Activated T-cell treated with anti-CD3 and anti-CD28 coated beads for 4 hours (primary cell): ENCODE measurements around the gene TOMM20.
"Not testable (repeated sequence)": the region's sequence is repeated elsewhere in the genome, so short reads cannot be mapped to it uniquely, and the experiment has no call there.

Experiments used
- DNase-seq: peaks from one replicate; pipeline ENCODE4 v3.0.0-alpha.2; 2020

Gene TOMM20

DNA sequence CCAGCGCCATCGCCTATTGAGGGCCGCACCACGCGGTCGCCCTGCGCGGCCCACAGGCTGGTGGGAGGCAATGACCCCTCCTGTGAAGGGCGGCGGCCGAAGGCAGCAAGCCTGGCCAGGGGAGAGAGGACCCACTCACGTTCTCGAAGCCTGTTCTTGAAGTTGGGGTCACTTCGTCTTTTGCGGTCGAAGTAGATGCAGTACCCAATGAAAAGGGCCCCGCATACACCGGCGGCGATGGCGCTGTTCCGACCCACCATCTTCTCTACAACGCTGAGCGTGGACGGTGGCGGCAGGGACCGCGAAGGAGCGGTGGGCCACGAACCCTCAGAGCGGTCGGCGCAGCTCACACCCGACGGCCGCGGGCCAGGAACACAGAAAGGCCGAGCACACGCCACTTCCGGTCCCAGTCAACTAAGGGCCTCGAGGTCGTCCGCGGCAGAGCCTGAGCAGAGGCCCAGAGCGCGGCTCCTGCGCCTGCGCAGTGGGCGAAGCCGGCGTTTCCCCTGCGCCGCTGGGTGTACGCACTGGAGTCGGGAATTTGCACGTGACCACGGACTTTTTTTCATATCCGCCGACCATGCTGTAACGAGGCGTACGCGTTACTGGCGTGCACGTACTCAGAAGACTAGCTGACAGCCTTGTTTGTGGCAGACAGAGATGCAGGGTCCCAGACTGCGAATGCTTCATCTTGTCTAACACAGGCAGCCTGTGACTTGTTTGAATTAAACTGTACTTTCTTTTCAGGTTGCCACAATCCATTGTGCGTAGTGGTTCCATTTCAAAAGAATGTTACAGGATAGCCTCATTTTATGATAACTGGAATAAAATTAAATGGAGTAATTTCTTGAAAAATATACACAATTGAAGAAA lies at the start of gene TOMM20:
TOMM20 (minus strand) TSS at position 382 of the 873 bp plus-strand sequence; CDS start at position 260, 122 bp downstream.
- peak; percentile 88 for DNase-seq

DNA sequence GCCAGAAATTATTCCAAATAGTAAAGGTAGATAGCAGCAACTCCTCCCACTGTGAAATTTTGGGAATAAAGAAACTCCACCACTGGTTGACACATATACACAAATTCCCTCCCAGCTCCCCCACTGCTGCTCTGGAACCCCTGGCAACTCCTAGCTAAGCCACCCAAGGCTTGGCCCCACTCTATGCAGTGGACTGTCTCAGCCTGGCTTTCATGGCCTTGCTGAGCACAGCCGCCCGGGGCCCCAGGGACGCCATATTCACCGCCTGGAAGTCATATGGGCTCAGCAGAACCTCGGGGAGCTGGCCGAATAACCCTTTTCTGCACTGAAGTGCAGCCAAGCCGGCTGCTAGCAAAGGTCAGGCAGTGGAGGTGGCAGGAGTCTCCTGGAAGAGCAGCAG lies 47.8 kb upstream of the TOMM20 start:
- DNase-seq: no peak

DNA sequence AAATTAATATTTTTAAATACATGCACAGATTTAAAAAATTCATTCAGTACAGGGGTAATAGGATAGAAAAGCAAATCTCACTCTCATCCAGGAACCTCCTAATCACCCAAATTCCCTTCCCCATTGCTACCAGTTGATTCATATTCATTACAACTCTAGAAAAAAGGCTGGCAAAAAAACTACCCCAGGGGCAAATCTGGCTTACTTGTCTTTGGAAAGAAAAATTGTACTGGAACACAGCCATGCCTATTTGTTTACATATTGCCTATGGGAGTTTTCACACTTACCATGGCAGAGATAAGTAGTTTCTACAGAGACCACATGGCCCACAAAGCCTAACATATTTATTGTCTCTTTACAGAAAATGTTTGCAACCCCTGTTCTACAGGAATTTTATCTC lies 41.3 kb upstream of the TOMM20 start:
- DNase-seq: no peak

DNA sequence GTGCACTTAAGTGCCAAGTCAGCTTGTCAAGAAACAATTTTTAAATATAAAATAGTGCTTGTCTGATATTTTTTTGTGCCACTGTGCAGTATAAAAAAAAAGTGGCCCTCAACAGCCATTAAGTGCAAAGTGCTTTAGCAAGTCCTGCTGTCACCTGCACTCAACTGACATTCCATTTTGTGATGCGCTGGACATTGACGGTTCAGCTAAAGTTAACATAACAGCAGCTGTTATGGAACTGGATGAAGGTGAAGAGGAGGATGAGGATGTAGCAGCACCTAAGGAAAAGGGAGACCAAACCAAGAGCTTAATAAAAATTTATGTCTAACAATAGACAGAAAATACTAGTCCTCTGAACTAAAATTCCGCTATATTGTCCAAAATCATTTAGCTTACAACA lies 39.7 kb upstream of the TOMM20 start:
- DNase-seq: no peak

DNA sequence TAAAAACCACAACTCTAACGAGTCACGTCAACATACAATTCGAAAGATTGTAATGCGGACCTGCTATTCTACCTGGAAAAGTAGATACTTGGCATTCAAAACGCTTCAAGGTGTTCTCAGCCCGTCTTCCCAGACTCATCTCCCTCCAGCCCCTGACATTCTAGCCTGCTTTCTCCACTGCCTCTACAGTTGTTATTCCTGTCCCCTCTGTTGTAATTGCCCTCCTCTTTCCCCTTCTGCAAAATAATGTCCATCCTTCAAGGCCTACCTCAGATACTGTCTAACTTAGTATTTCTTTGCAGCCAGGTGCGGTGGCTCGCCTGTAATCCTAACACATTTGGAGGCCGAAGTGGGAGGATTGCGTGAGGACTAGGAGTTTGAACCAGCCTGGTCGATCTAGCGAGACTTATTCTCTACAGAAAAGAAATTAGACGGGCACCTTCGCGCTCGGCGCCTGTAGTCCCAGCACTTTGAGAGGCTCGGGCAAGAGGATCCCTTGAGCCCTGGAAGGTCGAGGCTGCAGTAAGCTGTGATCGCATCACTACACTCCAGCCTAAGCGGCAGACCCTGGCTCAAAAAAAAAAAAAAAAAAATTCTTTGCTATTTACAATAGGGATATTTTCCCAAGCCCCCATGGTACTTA lies 33.2 kb upstream of the TOMM20 start:
- no peak for DNase-seq

DNA sequence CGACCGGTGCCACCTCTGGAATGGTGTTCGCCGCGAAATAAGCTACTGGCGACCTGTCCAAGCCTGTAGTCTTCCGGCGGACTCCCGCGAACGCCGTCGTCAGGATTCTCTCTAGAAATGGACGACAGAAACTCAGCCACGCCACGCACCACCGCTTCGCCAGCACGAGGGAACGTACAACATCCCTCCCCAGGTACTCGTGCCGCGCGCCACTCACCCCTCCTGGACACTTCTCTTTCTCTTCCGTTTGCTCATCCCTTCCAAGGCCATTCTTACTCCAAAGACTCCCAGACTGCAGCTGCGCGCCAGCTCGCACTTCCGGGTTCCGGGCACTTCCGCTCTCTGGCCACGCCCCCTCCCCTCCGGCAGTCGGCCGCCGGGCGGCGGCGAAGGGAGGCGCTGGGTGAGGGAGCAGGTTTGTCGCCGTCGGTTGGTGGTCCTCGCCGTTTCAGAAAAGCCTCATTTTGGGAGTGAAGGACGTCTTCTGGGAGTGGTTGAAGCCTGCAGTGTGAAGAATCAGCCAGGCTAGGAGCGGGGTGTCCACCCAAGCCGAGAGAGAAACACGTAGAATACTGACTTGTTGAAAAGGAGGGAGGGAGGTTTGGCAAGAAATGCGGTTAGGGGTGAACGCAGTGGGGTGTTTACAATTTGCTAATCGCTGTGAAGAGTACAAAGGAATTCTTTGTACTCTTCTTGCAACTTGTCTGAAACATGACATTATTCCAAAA lies 32.5 kb upstream of the TOMM20 start, which contains the start of gene RBM34:
RBM34 (minus strand) TSS at position 294 of the 728 bp plus-strand sequence; CDS start at position 270, 24 bp downstream.
- peak; percentile 90 for DNase-seq

DNA sequence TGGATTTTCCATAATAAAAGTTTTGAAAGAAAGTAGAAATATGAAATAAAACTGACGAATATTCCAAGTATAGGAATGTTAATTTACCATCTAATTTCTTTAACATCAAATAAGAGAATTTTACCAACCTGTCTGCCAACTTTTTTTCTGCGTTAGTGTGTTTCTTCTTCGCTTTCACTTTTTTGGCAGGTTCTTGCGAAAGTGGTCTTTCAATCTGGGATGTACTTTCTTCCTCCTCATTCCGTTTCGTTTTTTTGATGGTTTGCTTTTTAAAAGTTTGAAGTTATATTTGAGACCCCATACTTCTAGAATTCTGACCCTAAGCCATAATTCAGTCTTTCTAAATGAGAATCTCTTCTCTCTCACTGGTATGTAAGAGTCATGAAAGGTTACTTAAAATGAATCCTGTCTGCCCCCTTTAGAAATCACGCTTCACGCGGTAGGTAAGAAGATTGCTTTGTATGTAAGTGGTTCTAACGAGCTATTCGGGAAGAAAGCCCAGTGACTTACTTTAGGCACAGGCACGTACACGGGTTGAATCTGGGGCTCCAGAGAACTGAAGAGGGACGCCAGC lies 31.8 kb upstream of the TOMM20 start:
- DNase-seq: no peak

DNA sequence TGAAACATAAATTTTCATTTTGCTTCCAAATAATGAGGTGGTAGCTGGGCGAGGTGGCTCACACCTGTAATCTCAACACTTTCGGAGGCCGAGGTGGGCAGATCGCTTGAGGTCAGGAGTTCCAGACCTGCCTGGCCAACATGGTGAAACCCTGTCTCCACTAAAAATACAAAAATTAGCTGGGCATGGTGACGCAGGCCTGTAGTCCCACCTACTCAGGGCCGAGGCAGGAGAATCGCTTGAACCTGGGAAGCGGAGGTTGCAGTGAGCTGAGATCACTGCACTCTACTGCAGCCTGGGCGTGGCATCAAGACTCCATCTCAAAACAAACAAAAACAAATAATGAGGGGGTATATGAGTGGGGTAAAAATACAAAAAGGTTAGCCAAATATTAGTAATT lies 31.3 kb upstream of the TOMM20 start:
- DNase-seq: not testable (repeated sequence)

DNA sequence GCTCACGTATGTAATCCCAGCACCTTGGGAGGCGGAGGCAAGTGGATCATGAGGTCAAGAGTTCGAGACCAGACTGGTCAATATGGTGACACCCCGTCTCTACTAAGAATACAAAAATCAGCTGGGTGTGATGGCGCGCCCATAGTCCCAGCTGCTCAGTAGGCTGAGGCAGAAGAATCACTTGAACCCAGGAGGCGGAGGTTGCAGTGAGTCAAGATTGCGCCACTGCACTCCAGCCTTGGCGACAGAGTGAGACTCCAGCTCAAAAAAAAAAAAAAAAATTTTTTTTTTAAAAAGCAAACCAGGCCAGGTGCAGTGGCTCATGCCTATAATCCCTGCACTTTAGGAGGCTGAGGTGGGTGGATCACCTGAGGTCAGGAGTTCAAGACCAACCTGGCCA lies 30.6 kb upstream of the TOMM20 start:
- not testable (repeated sequence) for DNase-seq

DNA sequence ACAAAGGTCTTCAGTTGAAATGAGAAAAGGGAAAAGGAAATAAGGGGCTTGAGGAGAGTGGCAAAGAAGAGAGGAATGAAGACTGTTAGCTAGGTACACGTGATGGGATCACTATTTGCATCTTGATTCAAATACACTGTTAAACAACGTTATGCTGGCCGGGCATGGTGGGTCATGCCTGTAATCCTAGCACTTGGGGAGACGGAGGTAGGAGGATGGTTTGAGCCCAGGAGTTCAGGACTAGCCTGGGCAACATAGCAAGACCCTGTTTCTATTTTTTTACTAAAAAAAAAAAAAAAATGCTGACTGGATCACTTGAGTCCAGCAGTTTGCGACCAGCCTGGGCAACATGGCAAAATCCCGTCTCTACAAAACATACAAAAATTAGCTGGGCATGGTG lies 30.0 kb upstream of the TOMM20 start:
- DNase-seq: no peak

DNA sequence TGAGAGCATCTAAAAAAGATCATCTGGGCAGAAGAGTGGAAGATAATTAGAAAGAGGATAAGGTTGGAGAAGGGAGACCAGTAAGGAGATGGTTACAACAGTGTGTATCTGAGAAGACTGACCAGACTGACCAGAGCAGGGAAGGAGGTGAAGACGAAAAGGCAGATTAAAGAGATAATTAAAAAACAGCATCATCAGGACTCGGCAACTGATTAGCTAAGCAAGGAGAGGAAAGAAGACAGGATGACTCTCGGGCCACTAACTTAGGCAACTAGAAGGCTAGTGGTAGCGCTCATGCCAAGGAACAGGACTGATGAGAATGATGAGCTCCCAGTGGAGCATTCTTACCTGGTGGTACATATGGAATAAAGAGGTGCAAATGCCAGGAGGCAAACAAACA lies 28.5 kb upstream of the TOMM20 start:
- DNase-seq: no peak

DNA sequence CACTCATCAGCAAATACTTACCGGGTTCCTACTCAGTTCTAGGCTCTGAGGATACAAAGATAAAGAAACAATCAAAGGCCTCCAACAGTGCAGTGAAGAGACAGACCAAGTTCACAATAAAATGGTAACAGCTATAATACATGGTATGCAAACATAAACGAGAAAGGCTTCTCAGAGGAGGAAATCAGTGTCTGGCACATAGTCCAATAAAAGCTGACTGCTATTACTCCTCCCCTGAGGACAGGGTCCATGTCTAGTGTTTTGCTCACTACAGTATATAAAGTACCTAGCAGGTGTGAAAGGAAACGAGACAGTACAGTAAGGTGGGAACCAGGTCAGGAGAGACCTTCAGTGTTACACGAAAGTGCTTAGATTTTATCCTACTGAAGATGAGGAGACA lies 28.1 kb upstream of the TOMM20 start:
- DNase-seq: no peak

DNA sequence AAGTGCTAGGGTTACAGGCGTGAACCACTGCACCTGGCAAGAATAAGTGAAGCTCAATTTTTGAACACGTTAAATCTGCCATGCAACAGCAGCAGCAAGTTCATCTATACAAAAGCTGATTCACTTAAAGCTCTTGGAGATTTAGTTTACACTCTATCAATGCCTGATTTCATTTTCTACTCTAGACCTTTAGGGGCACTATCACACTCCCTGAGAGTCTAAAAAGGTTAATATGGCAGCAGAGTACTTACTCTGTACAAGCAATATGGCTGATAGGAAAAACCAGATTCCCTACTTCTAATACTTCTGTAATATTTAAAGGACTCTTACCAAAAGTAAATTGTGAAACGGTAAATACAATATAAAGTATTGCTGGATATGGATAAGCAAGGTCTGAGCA lies 27.6 kb upstream of the TOMM20 start:
- DNase-seq: no peak

DNA sequence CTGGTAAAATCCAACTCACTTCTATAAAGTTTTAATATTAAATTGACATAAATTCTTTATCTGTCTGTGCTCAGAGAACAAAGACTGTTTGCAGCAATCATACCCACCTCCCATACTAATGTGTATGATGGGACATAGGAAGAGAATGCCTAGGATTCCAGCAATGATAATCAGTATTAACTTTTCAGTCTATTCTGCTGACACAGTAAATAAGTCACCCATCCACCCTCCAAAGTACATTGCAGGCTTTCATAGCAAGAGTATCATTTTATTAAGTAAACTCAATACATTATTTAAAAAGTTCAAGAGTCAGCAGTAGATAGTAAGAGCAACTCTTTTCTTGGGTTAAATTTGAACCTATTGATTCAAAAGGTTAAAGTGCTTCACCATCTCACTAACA lies 23.6 kb upstream of the TOMM20 start:
- no peak for DNase-seq

DNA sequence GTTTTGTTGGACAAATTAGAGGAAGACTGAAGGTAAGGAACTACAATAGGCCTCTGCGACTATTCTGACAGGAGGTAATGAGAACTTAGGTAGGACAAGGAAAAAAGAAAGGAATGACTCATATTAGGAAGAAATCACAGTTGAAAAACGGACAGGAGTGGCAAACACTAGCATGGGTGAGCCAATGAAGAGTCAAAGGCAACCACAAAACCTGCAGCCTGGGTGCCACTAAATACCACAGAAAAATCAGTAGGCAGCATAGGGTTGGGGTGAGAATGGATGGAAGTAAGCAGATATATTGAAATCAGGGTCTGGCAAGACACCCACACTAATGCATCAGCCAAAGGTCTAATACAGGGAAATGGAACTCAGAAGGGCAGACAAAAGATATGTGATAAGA lies 22.4 kb upstream of the TOMM20 start:
- DNase-seq: no peak

DNA sequence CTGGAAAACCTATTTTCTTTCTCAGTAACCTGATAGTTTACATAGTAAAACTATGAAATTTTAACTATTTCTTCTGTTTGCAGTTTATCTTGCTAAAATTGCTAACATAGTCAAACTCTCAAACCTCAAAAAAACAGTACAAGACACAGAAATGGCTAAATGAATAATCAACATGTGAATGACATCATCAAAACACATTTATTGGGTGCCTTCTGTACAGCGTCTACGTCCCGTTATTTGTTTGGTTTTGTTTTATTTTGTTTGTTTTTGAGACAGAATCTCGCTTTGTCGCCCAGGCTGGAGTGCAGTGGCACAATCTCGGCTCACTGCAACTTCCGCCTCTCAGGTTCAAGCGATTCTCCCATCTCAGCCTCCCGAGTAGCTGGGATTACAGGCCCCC lies 21.2 kb upstream of the TOMM20 start:
- DNase-seq: no peak

DNA sequence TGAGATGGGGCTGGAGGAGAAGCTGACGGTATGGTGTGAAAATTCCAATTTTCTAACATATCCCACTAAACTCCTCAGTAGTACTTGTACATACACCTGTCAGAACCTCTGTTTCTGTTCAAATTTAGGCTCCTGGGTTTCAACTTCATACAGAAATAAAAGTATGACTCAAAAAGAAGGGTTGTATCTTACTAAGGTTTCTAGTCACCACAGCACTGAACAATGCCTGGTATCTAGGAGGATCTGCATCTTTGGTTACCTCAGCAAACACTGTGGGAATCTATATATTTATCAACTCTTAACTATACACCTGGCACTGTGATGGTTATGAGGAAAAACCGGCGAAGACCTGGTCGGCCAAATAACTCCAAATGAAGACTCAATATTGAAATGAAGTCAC lies 18.6 kb upstream of the TOMM20 start:
- no peak for DNase-seq

DNA sequence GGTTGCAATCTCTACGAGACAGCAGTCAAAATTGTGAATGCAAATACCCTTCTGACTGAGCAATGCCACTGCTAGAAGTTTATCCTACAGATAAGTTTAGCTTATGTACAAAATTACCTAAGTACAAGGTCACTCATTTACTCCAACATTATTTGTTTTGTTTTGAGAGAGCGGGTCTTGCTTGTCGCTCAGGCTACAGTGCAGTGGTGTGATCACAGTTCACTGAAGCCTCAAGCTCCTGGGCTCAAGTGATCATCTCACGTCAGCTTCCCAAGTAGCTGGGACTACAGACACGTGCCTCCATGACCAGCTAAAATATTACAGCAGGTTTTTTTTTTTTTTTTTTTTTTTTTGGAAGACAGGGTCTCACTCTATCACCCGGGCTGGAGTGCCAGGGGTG lies 17.0 kb upstream of the TOMM20 start:
- DNase-seq: no peak

DNA sequence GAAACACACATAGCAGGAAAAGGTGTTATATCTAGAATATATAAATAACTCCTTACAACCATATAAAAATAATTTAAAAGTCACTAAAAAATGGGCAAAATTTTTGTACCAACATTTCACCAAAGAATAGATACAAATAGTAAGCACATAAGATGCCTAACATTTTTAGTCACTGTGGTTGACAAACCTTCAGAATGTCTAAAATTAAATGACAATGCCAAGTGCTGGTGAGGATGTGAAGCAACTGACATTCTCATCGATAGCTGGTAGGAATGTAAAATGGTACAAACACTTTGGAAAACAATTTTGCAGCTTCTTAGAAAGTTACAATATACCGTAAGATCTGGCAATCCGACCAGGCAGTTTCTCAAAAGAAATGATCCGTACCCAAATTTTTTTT lies 14.4 kb upstream of the TOMM20 start:
- no peak for DNase-seq

DNA sequence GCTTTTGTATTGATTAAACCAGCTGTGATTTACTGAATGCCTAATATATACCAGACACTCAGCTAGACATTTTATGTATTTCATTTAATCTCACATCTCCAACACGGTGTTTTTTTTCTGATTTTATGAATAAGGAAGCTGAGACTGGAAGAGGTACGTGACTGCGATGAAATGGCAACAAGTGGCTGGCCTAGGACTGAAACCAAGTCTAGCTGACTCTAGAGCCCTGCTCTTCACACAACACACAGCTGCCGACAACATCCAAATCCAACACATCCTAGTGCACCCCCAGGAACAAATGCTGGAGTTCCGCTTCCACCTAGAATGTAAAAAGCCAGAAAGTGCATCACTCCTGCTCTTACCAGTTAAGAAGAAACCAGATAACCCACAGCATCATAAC lies 10.7 kb upstream of the TOMM20 start:
- DNase-seq: no peak

DNA sequence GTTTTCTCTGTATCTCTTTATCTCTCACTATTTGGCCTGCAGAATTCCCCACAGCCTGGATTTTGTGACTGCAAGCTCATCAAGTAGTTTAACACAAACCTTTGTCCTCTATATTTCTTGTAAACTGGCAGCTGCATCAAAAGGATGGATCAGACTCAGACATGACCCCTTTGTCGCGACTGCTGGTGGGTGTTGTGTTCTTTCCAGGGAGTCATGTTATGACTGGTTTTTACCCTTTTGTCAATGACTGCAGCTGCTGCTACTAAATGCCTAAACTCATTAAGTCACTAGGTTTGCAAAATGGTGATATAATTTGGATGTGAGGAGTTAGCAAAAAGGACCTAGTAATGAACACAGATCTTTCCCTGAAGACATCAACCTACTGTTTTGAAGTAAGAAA lies 10.2 kb upstream of the TOMM20 start:
- no peak for DNase-seq

DNA sequence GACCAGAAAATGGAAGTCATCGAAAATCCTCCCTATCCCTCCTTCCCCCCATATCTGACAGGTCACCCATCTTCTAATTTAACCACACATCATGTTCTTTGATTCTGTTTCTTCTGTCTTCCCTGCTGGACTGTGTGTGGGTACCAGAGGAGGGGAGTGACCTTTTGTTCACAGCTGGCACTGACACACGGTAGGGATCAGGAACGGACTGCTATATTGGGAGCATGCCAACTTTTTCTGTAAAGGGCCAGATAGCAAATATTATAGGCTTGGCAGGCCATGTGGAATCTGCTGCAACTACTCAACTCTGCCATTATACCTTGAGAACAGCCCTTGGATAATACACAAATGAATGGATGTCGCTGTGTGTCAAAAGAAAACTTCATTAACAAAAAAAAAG lies 7.5 kb upstream of the TOMM20 start:
- DNase-seq: no peak

DNA sequence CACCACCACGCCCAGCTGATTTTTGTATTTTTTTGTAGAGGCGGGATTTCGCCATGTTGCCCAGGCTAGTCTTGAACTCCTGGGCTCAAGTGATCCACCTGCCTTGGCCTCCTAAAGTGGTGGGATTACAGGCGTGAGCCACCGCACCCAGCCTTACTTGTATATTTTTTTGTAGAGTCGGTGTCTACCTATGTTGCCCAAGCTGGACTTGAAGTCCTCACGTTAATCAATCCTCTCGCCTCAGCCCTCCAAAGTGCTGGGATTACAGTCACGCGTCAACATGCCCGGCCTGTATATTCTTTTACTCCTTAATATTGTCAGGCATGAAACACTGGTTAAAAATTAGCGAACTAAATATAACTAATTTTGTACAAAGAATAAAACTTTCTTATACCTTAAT lies 5.5 kb upstream of the TOMM20 start:
- DNase-seq: no peak
